Measurements from ENCODE around the gene FOXN3. TPM values are rescaled to one million over a fixed set of nuclear protein-coding genes. Genes with fewer than 3 reads are reported as not detected.

FOXN3 gene
- total and polyA plus RNA-seq, 8 donors, result 8.8 to 58.0 (median 31.7) TPM

DNA sequence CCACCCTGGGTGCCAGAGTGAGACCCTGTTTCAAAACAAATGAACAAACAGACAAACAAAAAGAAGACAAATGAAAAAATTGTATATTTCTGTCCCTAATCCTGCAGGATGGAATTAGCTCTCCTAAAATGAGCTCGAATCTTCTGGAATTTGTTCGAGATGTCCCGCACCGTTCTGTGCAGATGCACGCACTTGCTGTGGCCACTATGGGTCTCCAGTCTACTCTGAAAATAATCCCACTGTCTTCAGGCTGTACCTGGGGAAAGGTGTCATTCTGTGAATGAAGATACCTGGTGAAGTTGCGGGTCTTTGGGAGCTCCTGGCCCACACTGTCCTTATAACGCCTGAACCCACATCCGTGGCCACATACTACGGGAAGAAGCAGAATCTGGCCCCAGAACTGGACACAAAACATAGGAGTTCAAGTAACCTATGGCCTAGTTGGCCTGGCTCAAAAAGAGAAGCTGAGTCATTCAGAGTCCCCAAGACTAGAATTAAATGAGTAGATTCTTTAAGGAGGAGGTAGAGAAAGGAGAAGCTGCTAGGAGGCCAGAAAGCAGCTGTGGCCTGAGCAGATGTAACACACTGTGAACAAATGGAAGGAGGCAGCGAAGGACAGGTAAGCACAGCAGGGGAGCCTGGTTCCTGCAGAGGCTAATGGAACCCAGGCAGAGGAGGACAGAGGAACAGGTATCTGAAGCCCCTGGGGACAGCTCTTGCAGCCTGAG lies 108.6 kb downstream of the FOXN3 start:
- no peaks in the 10 kb centered on the region for H3K27me3 ChIP-seq
- H3K27ac ChIP-seq, result no peak overlapping the region

DNA sequence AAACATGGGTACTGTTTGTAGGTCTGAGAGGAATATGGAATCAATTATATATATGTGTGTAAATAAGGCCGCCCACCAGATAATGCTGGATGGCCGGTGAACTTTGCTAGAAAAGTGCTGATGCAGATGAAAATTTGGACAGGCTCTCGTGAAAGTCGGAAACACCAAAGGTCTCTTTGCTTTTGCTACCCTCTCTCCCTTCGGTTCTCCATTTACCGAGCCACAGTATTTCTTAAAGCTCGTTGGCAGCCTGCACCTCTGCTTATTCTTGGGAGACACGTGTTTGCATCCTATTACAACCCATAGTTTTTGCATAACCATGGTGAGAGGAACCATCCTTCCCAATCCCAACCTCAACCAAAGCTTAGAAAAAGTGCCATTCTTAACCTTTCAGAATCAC lies 109.6 kb downstream of the FOXN3 start:
- Histone ChIP-seq H3K9me3 (no peaks in the 10 kb centered on the region), H3K4me3 (no peak overlapping the region), H3K36me3 (no peaks in the 10 kb centered on the region), H3K27ac (no peak overlapping the region), H3K4me1 (peaks cover 0 to 24% (median 2%) of the 10 kb centered on the region in 3 donors), H3K27me3 (no peaks in the 10 kb centered on the region)
- ATAC-seq, result no peak
- TF ChIP-seq CTCF (IDR thresholded peaks at IDR 0.05), result no peak
- FAIRE-seq, result no peak
- intact Hi-C loops (cut with DNase I), result no loop called here
- DNase-seq, result no peak
- WGBS, 2 donors, result 91% methylated on average over 8 of the region's 8 CpGs

More for the DNA sequence above, 108.6 kb downstream of the FOXN3 start:
- WGBS, 2 donors, result 91 to 94% methylated on average over 10 of the region's 10 CpGs
- no peaks in the 10 kb centered on the region for H3K36me3 ChIP-seq
- TF ChIP-seq CTCF (IDR thresholded peaks at IDR 0.05), result no peak
- no peak for FAIRE-seq
- DNase-seq, result no peak
- H3K4me3 ChIP-seq, result no peak overlapping the region
- H3K4me1 ChIP-seq, result peaks cover 0 to 24% (median 2%) of the 10 kb centered on the region in 3 donors
- ATAC-seq, result peak in 1 of 4 donors; percentile 14
- no peaks in the 10 kb centered on the region for H3K9me3 ChIP-seq
- intact Hi-C loops (cut with DNase I), result no loop called here

DNA sequence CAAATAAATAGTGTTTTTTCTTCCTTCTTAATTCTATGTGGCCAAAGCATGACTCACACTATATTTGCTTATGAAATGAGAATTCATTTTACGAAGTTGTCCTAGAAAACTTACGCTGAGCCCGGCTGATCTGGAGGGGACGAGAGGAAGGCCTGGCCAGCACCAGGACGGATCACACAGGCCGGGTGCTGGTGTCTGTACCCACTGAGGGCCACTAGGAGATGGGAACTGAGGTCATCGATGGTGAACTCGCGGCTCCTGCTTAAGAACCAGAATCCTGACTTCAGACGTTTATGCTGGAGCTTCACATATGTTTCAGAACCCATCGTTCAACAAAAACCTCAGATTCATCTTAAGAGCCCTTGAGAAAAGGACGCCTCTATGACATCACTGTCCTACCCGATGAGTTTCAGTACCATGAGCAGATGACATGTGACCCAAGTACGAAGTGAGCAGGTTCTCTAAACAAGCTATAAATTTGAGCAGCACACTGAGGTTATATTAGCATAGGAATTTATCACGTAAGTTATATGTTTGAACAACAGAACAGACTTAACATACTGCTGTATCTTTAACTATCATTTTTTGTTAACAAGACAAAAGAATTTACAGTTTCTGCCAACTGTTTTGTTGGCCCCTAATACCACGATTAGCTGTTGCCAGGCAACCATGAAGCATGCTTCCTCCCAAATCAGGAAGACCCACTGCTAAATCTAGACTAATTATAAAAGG lies 111.9 kb downstream of the FOXN3 start:
- 70 to 71% methylated on average over 16 of the region's 16 CpGs for WGBS, 2 donors
- no peak for FAIRE-seq
- H3K9me3 ChIP-seq, result no peaks in the 10 kb centered on the region
- no peaks in the 10 kb centered on the region for H3K27me3 ChIP-seq
- no peak for TF ChIP-seq CTCF (IDR thresholded peaks at IDR 0.05)
- intact Hi-C loops (cut with DNase I), result no loop called here
- ATAC-seq, result peak; percentile 39 to 68 (median 50)
- H3K36me3 ChIP-seq, result no peaks in the 10 kb centered on the region
- no peak for DNase-seq
- H3K4me3 ChIP-seq, result no peak overlapping the region
- peaks cover 0 to 24% (median 2%) of the 10 kb centered on the region in 3 donors for H3K4me1 ChIP-seq
- peak overlapping the region in 2 of 4 donors; percentile 54 to 63 for H3K27ac ChIP-seq

GRCh38 chr14:89304561-89304960 lies 112.5 kb downstream of the FOXN3 start:
- no peak overlapping the region for H3K4me3 ChIP-seq

More at GRCh38 chr14:89304561-89304960, 112.5 kb downstream of the FOXN3 start:
- ATAC-seq (peak in 2 of 4 donors; percentile 3), DNase-seq (no peak), FAIRE-seq (no peak)
- intact Hi-C loops (cut with DNase I), result no loop called here
- TF ChIP-seq CTCF (IDR thresholded peaks at IDR 0.05), result no peak
- Histone ChIP-seq H3K9me3 (no peaks in the 10 kb centered on the region), H3K27ac (peak overlapping the region in 2 of 4 donors; percentile 54 to 63), H3K36me3 (no peaks in the 10 kb centered on the region), H3K4me1 (peaks cover 0 to 24% (median 2%) of the 10 kb centered on the region in 3 donors), H3K27me3 (no peaks in the 10 kb centered on the region)
- 83 to 95% methylated on average over 6 of the region's 6 CpGs for WGBS, 2 donors

Measured in pancreas (tissue), 10 donors.